ENCODE data around the gene FOXS1. TPM values are rescaled to one million over a fixed set of nuclear protein-coding genes. Genes with fewer than 3 reads are reported as not detected.

Gene FOXS1
- total and polyA plus RNA-seq, 10 donors: 1.4 to 5.7 (median 2.1) TPM

DNA sequence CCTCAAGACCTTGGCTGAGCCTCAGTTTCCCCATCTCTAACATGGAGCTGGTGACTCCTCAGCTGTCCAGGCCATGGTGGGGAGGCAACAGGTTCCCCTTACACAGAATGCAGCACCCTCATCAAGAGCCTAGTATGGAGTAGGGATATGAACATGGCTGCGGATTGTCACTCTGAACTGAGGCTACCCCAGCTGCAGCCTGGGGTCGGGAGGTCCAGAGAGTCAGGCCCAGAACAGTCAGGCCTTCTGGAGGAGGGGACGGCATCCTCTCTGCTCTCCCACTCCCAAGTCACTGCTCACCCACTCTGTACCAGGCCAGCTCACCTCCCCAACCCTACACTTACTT, 1.4 kb upstream of the FOXS1 start:
- Histone ChIP-seq H3K9me3 (no peaks in the 10 kb centered on the region), H3K4me1 (peaks cover 0 to 50% (median 16%) of the 10 kb centered on the region in 6 donors)
- intact Hi-C loops (cut with DNase I; ENCODE audit: low total_unique reads): no loop called here

DNA sequence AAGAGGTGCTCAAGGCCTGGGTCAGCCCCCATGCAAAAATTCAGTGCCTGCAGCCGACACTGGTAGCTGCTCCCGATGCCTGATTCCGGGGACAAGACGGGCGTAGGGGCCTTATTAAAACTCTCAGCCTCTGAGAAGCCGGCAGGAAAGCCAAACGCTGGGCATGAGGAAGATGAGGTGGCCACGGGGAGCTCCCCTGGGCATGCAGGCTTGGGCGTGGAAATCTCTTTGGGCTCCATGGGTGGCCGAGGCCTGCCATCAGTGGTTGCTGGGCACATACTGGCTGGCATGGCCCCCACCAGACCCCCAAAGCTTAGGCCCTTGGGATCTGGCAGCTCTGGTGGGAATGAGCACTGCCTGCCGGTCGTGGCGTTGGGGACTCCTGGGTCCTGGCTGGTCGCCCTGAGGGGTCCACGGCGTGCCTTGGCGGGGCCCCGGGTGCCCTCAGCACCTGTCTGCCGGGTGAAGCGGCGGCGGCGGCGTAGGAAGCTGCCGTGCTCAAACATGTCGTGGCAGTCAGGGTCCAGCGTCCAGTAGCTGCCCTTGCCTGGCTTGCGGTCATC, 586 bp downstream of the FOXS1 start:
- no peaks in the 10 kb centered on the region for H3K9me3 ChIP-seq
- peaks cover 0 to 16% (median 4%) of the 10 kb centered on the region in 7 donors for H3K27me3 ChIP-seq (replicated peaks in 1 of 7)
- intact Hi-C loops (cut with DNase I; ENCODE audit: low total_unique reads): no loop called here
- DNase-seq: no peak
- H3K36me3 ChIP-seq: no peaks in the 10 kb centered on the region
- peak overlapping the region in 6 of 8 donors; percentile 6 to 43 (median 15) for H3K4me3 ChIP-seq
- H3K27ac ChIP-seq: peak overlapping the region in 6 of 8 donors; percentile 3 to 65 (median 58)
- TF ChIP-seq POLR2AphosphoS5 (IDR thresholded peaks at IDR 0.05) (no peak), POLR2A (IDR thresholded peaks at IDR 0.05) (no peak)
- TF ChIP-seq, protein P1, sequence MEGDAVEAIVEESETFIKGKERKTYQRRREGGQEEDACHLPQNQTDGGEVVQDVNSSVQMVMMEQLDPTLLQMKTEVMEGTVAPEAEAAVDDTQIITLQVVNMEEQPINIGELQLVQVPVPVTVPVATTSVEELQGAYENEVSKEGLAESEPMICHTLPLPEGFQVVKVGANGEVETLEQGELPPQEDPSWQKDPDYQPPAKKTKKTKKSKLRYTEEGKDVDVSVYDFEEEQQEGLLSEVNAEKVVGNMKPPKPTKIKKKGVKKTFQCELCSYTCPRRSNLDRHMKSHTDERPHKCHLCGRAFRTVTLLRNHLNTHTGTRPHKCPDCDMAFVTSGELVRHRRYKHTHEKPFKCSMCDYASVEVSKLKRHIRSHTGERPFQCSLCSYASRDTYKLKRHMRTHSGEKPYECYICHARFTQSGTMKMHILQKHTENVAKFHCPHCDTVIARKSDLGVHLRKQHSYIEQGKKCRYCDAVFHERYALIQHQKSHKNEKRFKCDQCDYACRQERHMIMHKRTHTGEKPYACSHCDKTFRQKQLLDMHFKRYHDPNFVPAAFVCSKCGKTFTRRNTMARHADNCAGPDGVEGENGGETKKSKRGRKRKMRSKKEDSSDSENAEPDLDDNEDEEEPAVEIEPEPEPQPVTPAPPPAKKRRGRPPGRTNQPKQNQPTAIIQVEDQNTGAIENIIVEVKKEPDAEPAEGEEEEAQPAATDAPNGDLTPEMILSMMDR (IDR thresholded peaks at IDR 0.05 in 8 of 11, conservative IDR thresholded peaks at IDR 0.05 in 3 of 11): no peak
- WGBS, 5 donors: 79 to 91% (median 86%) methylated on average over 13 to 28 of the region's 28 CpGs
- H3K4me1 ChIP-seq: peaks cover 0 to 63% (median 20%) of the 10 kb centered on the region in 6 donors

More for the DNA sequence above, 1.4 kb upstream of the FOXS1 start:
- Histone ChIP-seq H3K36me3 (no peaks in the 10 kb centered on the region), H3K4me3 (no peak overlapping the region), H3K27me3 (replicated peaks in 1 of 7) (peaks cover 0 to 33% (median 4%) of the 10 kb centered on the region in 7 donors), H3K27ac (no peak overlapping the region)
- no peak for TF ChIP-seq POLR2A (IDR thresholded peaks at IDR 0.05)
- TF ChIP-seq, protein P1 (IDR thresholded peaks at IDR 0.05 in 8 of 11, conservative IDR thresholded peaks at IDR 0.05 in 3 of 11): peak in 6 of 11 experiments; percentile 0 to 64 (median 38)
- DNase-seq: no peak
- WGBS, 5 donors: 73 to 83% (median 76%) methylated on average over 3 of the region's 3 CpGs

DNA sequence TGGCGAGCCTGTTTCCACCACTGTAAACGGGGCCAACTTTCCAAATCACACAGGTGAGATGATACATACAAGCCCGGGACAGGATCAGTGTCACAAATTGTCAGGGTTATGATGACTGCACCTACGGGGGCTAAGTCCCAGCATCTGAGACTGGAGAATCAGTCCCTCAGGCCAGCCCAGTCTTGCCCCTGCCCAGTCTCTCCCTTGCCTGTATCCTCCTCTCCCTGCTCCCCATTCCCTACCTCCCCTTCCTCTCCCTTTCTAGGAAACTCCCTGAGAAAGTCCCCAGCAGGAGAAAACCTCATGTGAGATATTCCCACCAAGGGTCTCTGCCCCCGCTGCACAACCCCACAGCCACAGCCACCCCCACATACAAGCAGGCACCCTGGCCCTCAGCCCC, 1.5 kb downstream of the FOXS1 start:
- no peak for TF ChIP-seq POLR2A (IDR thresholded peaks at IDR 0.05)
- TF ChIP-seq, protein P1 (IDR thresholded peaks at IDR 0.05 in 8 of 11, conservative IDR thresholded peaks at IDR 0.05 in 3 of 11): no peak
- no peak for TF ChIP-seq POLR2AphosphoS5 (IDR thresholded peaks at IDR 0.05)

DNA sequence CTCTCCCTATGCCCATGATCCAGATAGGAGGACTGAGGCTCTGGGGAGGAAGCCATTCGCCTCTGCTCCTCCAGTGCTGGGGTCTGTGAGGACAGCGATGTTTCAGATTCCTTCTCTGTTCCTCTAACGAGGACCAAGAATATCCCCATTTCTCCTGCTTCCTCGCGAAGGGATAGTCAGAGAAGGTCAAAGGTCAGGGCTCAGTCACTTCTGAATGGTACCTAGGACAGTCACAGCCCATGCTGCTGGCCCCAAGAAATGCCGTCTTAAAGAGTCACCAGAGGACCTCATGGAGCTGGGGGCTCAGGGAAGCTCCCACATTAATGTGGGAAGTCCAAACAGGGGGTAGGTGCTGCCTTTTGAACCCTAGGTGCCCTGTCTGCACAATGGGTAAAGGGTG, 2.1 kb downstream of the FOXS1 start:
- H3K36me3 ChIP-seq: no peaks in the 10 kb centered on the region
- H3K4me1 ChIP-seq: peaks cover 0 to 76% (median 23%) of the 10 kb centered on the region in 6 donors
- DNase-seq: no peak
- TF ChIP-seq, protein P1 (IDR thresholded peaks at IDR 0.05 in 8 of 11, conservative IDR thresholded peaks at IDR 0.05 in 3 of 11): no peak
- TF ChIP-seq POLR2A (IDR thresholded peaks at IDR 0.05) (no peak), POLR2AphosphoS5 (IDR thresholded peaks at IDR 0.05) (no peak)
- peak overlapping the region in 7 of 8 donors; percentile 16 to 65 (median 56) for H3K27ac ChIP-seq
- H3K4me3 ChIP-seq: peak overlapping the region in 1 of 8 donors; percentile 24
- peaks cover 0 to 2% (median 0%) of the 10 kb centered on the region in 7 donors for H3K27me3 ChIP-seq (replicated peaks in 1 of 7)
- intact Hi-C loops (cut with DNase I; ENCODE audit: low total_unique reads): no loop called here
- no peaks in the 10 kb centered on the region for H3K9me3 ChIP-seq
- WGBS, 5 donors: 78 to 85% (median 83%) methylated on average over 6 of the region's 6 CpGs

More for the DNA sequence above, 1.5 kb downstream of the FOXS1 start:
- DNase-seq: no peak
- Histone ChIP-seq H3K4me3 (peak overlapping the region in 3 of 8 donors; percentile 16 to 43 (median 24)), H3K9me3 (no peaks in the 10 kb centered on the region), H3K4me1 (peaks cover 0 to 70% (median 20%) of the 10 kb centered on the region in 6 donors), H3K27ac (peak overlapping the region in 4 of 8 donors; percentile 56 to 65 (median 62)), H3K27me3 (replicated peaks in 1 of 7) (peaks cover 0 to 7% (median 0%) of the 10 kb centered on the region in 7 donors), H3K36me3 (no peaks in the 10 kb centered on the region)
- intact Hi-C loops (cut with DNase I; ENCODE audit: low total_unique reads): no loop called here
- 81 to 84% (median 82%) methylated on average over 5 of the region's 5 CpGs for WGBS, 5 donors

All from spleen (tissue), 11 donors.